Glutamatergic neuron (in vitro differentiated cells): Measurements from ENCODE around the gene ARL17A. TPM values are rescaled to one million over a fixed set of nuclear protein-coding genes. Genes with fewer than 3 reads are reported as not detected.
"Not testable (repeated sequence)": the region's sequence is repeated elsewhere in the genome, so short reads cannot be mapped to it uniquely, and the experiment has no call there.

Source experiments
- DNase-seq: peaks from one replicate; pipeline ENCODE4 v3.0.0; 2022
- H3K27ac Mint-ChIP-seq: one replicate; pipeline ENCODE4 v1.8.0; 2020; ENCODE audit warnings: mild to moderate bottlenecking, mixed read lengths, inconsistent platforms; ENCODE audit not compliant: unreplicated experiment
- H3K27me3 Mint-ChIP-seq: one replicate; pipeline ENCODE4 v1.8.0; 2020; ENCODE audit warnings: mild to moderate bottlenecking, moderate library complexity, mixed read lengths, inconsistent platforms; ENCODE audit not compliant: unreplicated experiment
- H3K36me3 Mint-ChIP-seq: one replicate; pipeline ENCODE4 v1.8.0; 2020; ENCODE audit warnings: mild to moderate bottlenecking, mixed read lengths, inconsistent platforms; ENCODE audit not compliant: unreplicated experiment
- H3K4me1 Mint-ChIP-seq: one replicate; pipeline ENCODE4 v1.8.0; 2020; ENCODE audit warnings: mild to moderate bottlenecking, low read depth, mixed read lengths, inconsistent platforms; ENCODE audit not compliant: unreplicated experiment
- H3K4me3 Mint-ChIP-seq: one replicate; pipeline ENCODE4 v1.8.0; 2020; ENCODE audit warnings: mild to moderate bottlenecking, mixed read lengths, inconsistent platforms; ENCODE audit not compliant: unreplicated experiment
- H3K9me3 Mint-ChIP-seq: one replicate; pipeline ENCODE4 v1.8.0; 2020; ENCODE audit warnings: mild to moderate bottlenecking, moderate library complexity, mixed read lengths, inconsistent platforms; ENCODE audit not compliant: unreplicated experiment
- long read RNA-seq: library from polyadenylated mRNA; unstranded; transcript quantifications from one replicate; pipeline ENCODE4 v2.0.0, GENCODE V29; 2020; ENCODE audit not compliant: unreplicated experiment
- total RNA-seq: library from RNA; stranded (reverse); fragmentation: NEBNext Ultra II Directional; extraction: Animal tissue kit (Norgen Biotek cat#: 25700); gene quantifications from one replicate; pipeline ENCODE4 v1.2.1, GENCODE V29; 2021; ENCODE audit not compliant: unreplicated experiment

ARL17A gene
- 16.5 TPM for total RNA-seq
- long read RNA-seq, partial matches to known transcripts, result 0 of 6 reads
- long read RNA-seq, other reads (novel, unspliced or antisense), result 4 of 6 reads

DNA sequence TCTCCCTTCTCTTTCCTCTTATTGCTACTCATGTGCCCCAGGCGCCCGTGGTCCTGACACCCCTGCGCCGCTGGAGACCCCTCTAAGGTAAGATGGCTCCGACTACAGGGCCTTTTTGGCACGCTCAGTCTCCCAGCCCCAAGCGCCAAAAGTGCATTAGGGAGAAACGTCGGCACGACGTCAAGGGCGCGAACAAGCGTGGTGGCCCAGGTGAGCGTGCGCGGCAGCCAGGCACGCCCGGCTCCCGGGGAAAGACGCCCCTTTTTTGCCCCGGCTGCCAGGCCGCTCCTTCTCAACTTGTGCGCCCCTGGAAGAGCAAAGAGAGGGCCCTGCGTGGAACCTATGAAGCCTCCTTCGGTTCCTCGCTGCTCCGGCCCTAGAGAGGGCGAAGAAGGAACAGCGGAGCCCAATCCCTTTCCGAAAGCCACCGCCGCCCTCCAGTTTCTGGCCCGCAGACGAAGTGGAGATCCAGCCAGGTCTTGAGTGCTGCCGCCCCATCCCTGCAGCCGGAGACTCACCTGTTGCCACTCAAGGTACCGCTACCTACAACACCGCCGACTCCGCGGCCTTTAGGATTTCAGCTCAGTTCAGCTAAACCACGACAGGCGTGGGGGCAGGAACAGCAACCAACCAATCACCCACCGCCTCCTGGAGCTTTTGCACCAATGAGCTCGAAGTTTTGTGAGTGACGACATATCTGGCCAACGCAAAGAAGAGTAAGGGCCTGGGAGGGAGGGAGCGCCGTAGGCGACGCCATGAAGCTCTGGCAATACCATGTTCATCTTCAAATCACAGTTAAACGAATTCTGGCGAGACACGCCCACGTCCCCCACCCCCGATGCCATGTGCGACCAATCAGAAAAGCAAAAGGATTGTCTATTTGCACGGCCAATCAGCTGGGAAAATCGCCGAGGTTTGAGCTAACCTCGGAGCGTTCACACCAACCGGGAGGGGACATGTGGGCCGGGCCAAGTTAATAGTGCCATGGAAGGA, at the start of gene ARL17A:
Gene ARL17A (minus strand): TSS at position 609 of the 993 bp plus-strand sequence. CDS start 3,369 bp downstream, outside the sequence.
- peak; percentile 77 for DNase-seq
- not testable (repeated sequence) for H3K36me3 Mint-ChIP-seq, H3K27me3 Mint-ChIP-seq, H3K4me3 Mint-ChIP-seq, H3K4me1 Mint-ChIP-seq, H3K9me3 Mint-ChIP-seq, H3K27ac Mint-ChIP-seq

GRCh38 chr17:46628753-46629436, 49.4 kb upstream of the ARL17A start:
- not testable (repeated sequence) for H3K4me1 Mint-ChIP-seq, DNase-seq, H3K27ac Mint-ChIP-seq, H3K9me3 Mint-ChIP-seq, H3K36me3 Mint-ChIP-seq, H3K4me3 Mint-ChIP-seq, H3K27me3 Mint-ChIP-seq

DNA sequence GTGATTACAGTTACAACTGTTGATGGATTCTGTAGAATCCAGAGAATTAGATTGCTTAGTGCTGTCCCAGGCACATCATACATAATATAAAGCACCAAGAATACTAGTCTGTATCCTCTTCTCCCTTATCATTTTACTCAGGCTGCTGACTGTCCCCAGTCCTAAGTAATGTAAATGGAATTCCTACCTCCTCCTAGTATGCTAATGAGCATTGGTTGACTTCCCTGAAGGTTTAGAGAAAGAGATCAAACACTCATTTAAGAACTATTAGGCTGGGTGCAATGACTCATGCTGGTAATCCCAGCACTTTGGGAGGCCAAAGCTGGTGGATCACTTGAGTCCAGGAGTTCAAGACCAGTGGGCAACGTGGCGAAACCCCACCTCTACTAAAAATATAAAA, 48.0 kb upstream of the ARL17A start:
- H3K4me3 Mint-ChIP-seq, H3K9me3 Mint-ChIP-seq, H3K27ac Mint-ChIP-seq, H3K36me3 Mint-ChIP-seq, H3K4me1 Mint-ChIP-seq, DNase-seq, H3K27me3 Mint-ChIP-seq: not testable (repeated sequence)

DNA sequence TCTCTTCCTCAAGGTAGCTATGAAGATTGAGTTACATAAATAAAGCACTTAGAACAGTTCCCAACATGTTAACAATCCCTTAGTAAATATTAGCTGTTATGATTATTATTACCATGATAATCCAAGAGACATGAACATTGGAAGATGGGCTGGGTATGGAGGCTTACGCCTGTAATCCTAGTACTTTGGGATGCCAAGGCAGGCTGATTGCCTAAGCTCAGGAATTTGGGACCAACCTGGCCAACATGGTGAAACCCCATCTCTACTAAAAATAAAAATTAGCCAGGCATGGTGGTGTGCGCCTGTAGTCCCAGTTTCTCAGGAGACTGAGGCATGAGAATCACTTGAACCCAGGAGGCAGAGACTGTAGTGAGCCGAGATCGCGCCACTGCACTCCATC, 45.2 kb upstream of the ARL17A start:
- not testable (repeated sequence) for H3K9me3 Mint-ChIP-seq, H3K27me3 Mint-ChIP-seq, H3K4me1 Mint-ChIP-seq, H3K27ac Mint-ChIP-seq, H3K4me3 Mint-ChIP-seq, H3K36me3 Mint-ChIP-seq, DNase-seq

DNA sequence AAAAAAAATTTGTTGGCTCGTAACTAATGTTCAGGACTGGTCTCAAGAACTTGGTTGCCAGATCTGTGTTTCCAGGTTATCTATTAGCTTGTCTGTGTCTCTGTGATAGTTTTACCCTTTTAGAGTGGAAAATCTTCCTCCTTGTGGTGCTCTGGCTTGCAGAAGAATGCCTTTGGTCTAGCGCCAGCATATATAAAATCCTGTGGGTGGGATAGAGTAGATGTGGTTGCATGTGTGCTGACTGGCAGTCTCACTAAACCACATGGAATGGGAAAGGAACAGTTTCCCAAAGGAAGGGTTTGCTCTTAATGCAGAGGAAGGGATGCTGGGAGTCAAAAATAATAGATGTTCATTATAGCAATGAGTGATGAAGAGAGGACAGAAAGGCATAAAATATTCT, 44.3 kb upstream of the ARL17A start:
- not testable (repeated sequence) for H3K4me3 Mint-ChIP-seq, H3K9me3 Mint-ChIP-seq, H3K36me3 Mint-ChIP-seq, H3K27ac Mint-ChIP-seq, DNase-seq, H3K27me3 Mint-ChIP-seq, H3K4me1 Mint-ChIP-seq

- H3K4me1 Mint-ChIP-seq, H3K36me3 Mint-ChIP-seq, H3K27ac Mint-ChIP-seq, DNase-seq, H3K9me3 Mint-ChIP-seq, H3K4me3 Mint-ChIP-seq, H3K27me3 Mint-ChIP-seq: not testable (repeated sequence)
Measured at GRCh38 chr17:46618975-46619374, 39.5 kb upstream of the ARL17A start.

GRCh38 chr17:46617121-46617520, 37.6 kb upstream of the ARL17A start:
- not testable (repeated sequence) for H3K9me3 Mint-ChIP-seq, H3K4me1 Mint-ChIP-seq, DNase-seq, H3K4me3 Mint-ChIP-seq, H3K36me3 Mint-ChIP-seq, H3K27me3 Mint-ChIP-seq, H3K27ac Mint-ChIP-seq

GRCh38 chr17:46613876-46614275, 34.4 kb upstream of the ARL17A start:
- H3K4me3 Mint-ChIP-seq, H3K36me3 Mint-ChIP-seq, H3K27me3 Mint-ChIP-seq, DNase-seq, H3K27ac Mint-ChIP-seq, H3K4me1 Mint-ChIP-seq, H3K9me3 Mint-ChIP-seq: not testable (repeated sequence)

DNA sequence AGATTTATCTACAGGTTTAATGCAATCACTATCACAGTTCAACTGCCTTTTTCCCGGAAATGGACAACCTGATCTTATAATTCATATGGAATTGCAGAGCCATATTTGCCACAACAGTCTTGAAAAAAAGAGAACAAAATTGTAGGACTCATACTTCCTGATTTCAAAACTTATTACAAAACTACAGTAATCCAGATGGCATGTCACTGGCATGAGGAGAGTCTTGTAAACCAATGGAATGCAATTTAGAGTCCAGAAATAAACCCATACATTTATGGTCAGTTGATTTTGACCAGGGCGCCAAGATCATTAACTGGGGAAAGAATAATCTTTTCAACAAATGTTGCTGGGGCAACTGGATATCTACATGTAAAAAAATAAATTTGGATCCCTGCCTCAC, 31.8 kb upstream of the ARL17A start:
- H3K36me3 Mint-ChIP-seq, DNase-seq, H3K27ac Mint-ChIP-seq, H3K4me1 Mint-ChIP-seq, H3K4me3 Mint-ChIP-seq, H3K27me3 Mint-ChIP-seq, H3K9me3 Mint-ChIP-seq: not testable (repeated sequence)

DNA sequence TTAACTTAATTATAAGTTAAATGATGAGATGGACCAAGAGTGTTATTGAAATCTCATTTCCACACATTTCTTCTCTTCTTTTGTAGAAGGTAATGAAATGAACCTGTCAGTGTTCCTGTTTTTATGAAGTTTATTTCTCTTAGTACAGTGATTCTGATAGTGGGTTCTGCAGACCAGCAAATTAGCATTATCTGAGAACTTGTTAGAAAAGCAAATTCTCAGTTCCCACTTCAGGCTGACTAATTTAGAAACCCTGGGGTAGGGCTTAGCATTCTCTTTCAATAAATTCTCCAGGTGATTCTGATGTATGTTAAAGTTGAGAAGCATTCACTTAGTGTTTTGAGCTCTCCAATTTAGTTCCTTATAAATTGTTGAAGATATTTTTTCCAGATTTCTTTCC, 23.6 kb upstream of the ARL17A start:
- H3K4me1 Mint-ChIP-seq, DNase-seq, H3K27me3 Mint-ChIP-seq, H3K9me3 Mint-ChIP-seq, H3K36me3 Mint-ChIP-seq, H3K27ac Mint-ChIP-seq, H3K4me3 Mint-ChIP-seq: not testable (repeated sequence)

GRCh38 chr17:46600767-46601166, 21.3 kb upstream of the ARL17A start:
- not testable (repeated sequence) for H3K27me3 Mint-ChIP-seq, DNase-seq, H3K27ac Mint-ChIP-seq, H3K9me3 Mint-ChIP-seq, H3K4me1 Mint-ChIP-seq, H3K4me3 Mint-ChIP-seq, H3K36me3 Mint-ChIP-seq

GRCh38 chr17:46598344-46598931, 18.9 kb upstream of the ARL17A start:
- not testable (repeated sequence) for H3K27me3 Mint-ChIP-seq, H3K4me3 Mint-ChIP-seq, H3K36me3 Mint-ChIP-seq, H3K9me3 Mint-ChIP-seq, DNase-seq, H3K4me1 Mint-ChIP-seq, H3K27ac Mint-ChIP-seq
